ENCODE data around the gene PTPRC.

PTPRC gene

GRCh38 chr1:198622001-198622400, 16.8 kb upstream of the PTPRC start:
- Histone ChIP-seq H3K4me1 (ENCODE audit: low read depth, poor library complexity, severe bottlenecking) (peaks cover 75% of the 10 kb centered on the region), H3K27me3 (ENCODE audit: insufficient read depth, low read depth) (no peaks in the 10 kb centered on the region), H3K36me3 (ENCODE audit: insufficient read depth) (no peaks in the 10 kb centered on the region; the same call in 1 of the 2 replicates), H3K9ac (no peak overlapping the region), H3K4me2 (peak overlapping the region; percentile 54; the same call in 1 of the 2 replicates), H3K4me3 (IDR thresholded peaks at IDR 0.05; ENCODE audit: insufficient read depth, low read depth, low read length) (no peak overlapping the region), H3K79me2 (ENCODE audit: insufficient read depth, low read depth) (no peaks in the 10 kb centered on the region), H4K20me1 (ENCODE audit: insufficient read depth) (no peaks in the 10 kb centered on the region), H3K27ac (no peak overlapping the region), H2AFZ (ENCODE audit: low read depth) (no peak overlapping the region)
- no peak for TF ChIP-seq CTCF (conservative IDR thresholded peaks at IDR 0.05; ENCODE audit: low read depth, low read length)

- Histone ChIP-seq H4K20me1 (ENCODE audit: insufficient read depth) (no peaks in the 10 kb centered on the region), H3K27me3 (ENCODE audit: insufficient read depth, low read depth) (no peaks in the 10 kb centered on the region), H3K9ac (no peak overlapping the region), H3K4me2 (peak overlapping the region; percentile 54), H3K27ac (peak overlapping the region; percentile 47), H3K79me2 (ENCODE audit: insufficient read depth, low read depth) (no peaks in the 10 kb centered on the region), H2AFZ (ENCODE audit: low read depth) (peak overlapping the region; percentile 15), H3K4me1 (ENCODE audit: low read depth, poor library complexity, severe bottlenecking) (peaks cover 86% of the 10 kb centered on the region), H3K36me3 (ENCODE audit: insufficient read depth) (no peaks in the 10 kb centered on the region), H3K4me3 (IDR thresholded peaks at IDR 0.05; ENCODE audit: insufficient read depth, low read depth, low read length) (no peak overlapping the region)
- TF ChIP-seq CTCF (conservative IDR thresholded peaks at IDR 0.05; ENCODE audit: low read depth, low read length) = no peak
Observed at GRCh38 chr1:198623752-198624647, 14.8 kb upstream of the PTPRC start.

GRCh38 chr1:198624648-198624980, 14.2 kb upstream of the PTPRC start:
- Histone ChIP-seq H3K79me2 (ENCODE audit: insufficient read depth, low read depth) (no peaks in the 10 kb centered on the region), H3K27ac (peak overlapping the region; percentile 47), H3K4me2 (peak overlapping the region; percentile 54), H4K20me1 (ENCODE audit: insufficient read depth) (no peaks in the 10 kb centered on the region), H3K9ac (no peak overlapping the region), H3K4me1 (ENCODE audit: low read depth, poor library complexity, severe bottlenecking) (peaks cover 82% of the 10 kb centered on the region), H2AFZ (ENCODE audit: low read depth) (peak overlapping the region; percentile 15), H3K27me3 (ENCODE audit: insufficient read depth, low read depth) (no peaks in the 10 kb centered on the region), H3K4me3 (IDR thresholded peaks at IDR 0.05; ENCODE audit: insufficient read depth, low read depth, low read length) (no peak overlapping the region), H3K36me3 (ENCODE audit: insufficient read depth) (no peaks in the 10 kb centered on the region)
- no peak for TF ChIP-seq CTCF (conservative IDR thresholded peaks at IDR 0.05; ENCODE audit: low read depth, low read length)

GRCh38 chr1:198627436-198628066, 11.3 kb upstream of the PTPRC start:
- no peak overlapping the region for H3K4me3 ChIP-seq (IDR thresholded peaks at IDR 0.05; ENCODE audit: insufficient read depth, low read depth, low read length)
- H2AFZ ChIP-seq (ENCODE audit: low read depth) = 0 out of 2 replicates have a peak overlapping the region, but pooled peaks have one; percentile 2
- H3K36me3 ChIP-seq (ENCODE audit: insufficient read depth) = no peaks in the 10 kb centered on the region
- no peaks in the 10 kb centered on the region for H4K20me1 ChIP-seq (ENCODE audit: insufficient read depth)
- H3K27ac ChIP-seq = no peak overlapping the region
- TF ChIP-seq CTCF (conservative IDR thresholded peaks at IDR 0.05; ENCODE audit: low read depth, low read length) = no peak
- peaks cover 62% of the 10 kb centered on the region for H3K4me1 ChIP-seq (ENCODE audit: low read depth, poor library complexity, severe bottlenecking)
- H3K9ac ChIP-seq = no peak overlapping the region
- H3K79me2 ChIP-seq (ENCODE audit: insufficient read depth, low read depth) = no peaks in the 10 kb centered on the region
- H3K4me2 ChIP-seq = peak overlapping the region; percentile 36
- H3K27me3 ChIP-seq (ENCODE audit: insufficient read depth, low read depth) = no peaks in the 10 kb centered on the region

All from KMS-11 (cell line).